GM18508 (cell line): ENCODE results near the gene ATXN1.

Source experiments
- ATAC-seq: cut with Tn5 transposase; IDR thresholded peaks from one replicate; pipeline ENCODE4 v1.9.1; 2021; ENCODE audit warnings: moderate number of reproducible peaks; ENCODE audit not compliant: insufficient read depth, unreplicated experiment

Gene ATXN1

GRCh38 chr6:16437095-16437494 lies 324.2 kb downstream of the ATXN1 start:
- ATAC-seq = no peak

- ATAC-seq = no peak
Observed at GRCh38 chr6:16436550-16436949, 324.7 kb downstream of the ATXN1 start.

DNA sequence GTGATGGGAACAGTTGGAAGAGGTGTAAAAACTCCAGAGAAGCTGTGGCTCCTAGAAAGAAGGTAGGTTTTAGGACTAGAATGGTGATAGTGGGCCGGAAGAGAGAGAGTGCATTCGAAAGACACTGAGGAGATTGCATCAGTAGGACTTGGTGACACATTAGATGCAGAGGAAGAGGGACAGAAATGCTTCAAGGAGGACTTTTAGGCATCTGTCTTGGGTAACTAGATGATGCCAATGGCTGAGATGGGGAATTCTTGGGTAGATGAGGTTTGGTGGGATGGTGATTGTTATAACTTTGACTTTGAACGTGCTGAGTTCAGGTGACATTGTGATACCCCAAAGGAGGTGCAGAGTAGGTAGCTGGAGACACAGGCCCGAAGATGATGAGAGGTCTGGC lies 326.4 kb downstream of the ATXN1 start:
- no peak for ATAC-seq

DNA sequence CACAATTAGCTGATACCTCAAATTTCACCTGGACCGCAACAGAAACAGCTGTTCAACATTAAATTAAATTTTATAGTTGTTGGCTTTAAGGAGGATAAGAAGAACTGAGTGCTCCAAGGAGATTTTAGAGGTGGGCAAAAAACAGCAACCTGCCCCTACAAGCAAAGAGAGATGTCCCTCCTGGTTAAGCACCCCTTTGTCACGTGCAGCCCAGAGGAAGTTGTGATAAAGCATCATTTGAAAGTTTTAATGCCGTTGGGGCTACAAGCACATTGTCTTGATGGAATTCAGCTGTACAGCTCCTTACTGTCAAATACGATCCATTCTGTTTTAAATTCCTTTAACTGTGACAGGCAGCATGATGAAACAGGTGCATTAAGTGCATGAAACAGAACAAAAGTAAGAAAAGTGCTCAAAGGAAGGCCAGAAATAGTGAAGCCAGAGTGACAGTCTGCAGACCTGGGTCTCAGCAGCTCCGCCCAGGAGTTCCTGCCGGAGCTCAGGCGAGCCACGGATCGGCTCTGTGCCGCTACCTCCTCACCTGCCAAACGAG lies 327.8 kb downstream of the ATXN1 start:
- no peak for ATAC-seq

- ATAC-seq = peak; percentile 39
Observed at GRCh38 chr6:16432075-16433032, 328.9 kb downstream of the ATXN1 start.

DNA sequence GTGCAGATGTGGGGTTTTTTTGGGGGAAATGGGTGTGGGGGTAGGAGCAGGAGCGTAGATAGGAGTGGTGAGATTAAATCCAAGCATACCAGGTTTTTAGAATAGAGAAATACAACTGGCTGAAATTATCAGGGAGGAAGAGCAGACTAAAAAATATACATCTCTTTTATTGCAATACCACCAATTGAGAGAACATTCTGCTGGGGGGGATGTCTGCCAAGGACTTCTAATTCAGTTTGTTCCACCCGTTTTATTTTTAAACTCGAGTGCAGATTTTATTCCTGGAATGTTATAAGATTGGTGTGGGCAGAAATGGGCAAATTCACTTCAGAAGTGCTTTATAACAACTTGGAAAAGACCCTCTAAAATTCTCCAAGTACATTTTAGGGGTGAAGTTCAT lies 330.2 kb downstream of the ATXN1 start:
- ATAC-seq = no peak

GRCh38 chr6:16430391-16431089 lies 330.7 kb downstream of the ATXN1 start:
- no peak for ATAC-seq

DNA sequence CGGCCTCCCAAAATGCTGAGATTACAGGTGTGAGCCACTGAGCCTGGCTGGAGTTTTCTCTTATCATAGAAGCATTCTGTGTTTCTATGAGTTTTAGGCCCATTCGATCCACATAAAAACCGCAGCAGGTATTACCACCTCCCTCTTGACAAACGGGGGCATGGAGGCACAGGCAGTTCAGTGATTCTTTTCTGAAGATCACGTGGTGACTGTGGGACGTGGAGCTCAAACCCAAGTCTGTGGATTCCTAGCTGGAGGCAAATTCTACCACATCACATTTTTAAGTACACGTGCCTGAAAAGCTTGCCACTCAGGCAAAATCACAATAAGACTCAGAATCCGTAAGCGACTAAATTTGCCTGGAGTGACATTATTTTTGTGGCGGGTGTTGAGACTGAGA lies 331.6 kb downstream of the ATXN1 start:
- ATAC-seq = no peak

DNA sequence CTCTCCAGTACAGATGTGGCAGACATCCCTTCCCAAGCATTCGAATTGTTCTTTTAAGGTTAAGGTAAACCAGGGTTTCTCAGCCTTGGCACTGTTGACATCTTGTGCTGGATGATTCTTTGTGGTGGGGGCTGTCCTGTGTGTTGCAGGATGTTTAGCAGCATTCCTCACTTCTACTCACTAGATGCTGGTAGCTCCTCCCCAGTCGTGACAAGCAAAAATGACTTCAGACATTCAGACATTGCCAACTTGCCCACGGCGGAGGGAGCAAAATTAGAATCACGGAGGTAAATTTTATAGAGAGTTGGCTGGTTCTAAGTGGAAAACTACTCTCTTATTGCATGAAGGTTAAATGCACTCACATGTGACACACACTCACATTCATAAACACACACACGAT lies 334.1 kb downstream of the ATXN1 start:
- ATAC-seq = no peak

DNA sequence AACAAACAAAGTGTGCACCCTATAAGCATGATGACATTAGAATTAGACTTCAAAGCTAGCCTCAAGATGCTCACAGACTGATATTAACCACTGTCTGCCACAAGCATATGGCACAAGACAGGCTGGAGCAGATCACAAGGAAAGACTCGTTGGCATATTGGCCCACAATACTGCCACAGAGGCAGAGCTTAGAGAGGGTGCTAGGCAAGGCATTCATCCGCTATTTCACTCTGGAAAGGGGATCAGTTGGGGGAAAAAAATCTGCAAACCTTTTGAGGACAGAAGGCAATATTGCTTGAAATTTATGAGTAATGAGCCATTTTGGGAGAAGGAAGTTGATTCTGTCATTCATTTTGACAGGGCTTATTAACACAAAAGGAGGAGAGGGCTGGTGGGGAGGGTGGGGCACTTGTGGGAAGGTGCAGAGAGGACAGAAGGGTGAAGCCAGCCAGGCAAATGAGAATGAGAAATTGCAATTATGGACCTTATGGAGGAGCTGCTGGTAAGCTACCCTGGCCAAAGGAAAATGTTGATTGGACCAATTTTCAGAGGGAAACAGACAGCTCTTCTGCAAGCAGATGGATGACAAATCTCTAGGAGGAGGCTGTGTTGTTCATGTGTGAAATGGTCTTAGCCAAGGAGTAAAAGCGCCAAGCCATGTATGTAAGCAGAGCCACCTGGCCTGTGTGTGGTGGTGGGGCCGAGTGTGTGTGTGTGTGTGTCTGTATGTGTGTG lies 335.2 kb downstream of the ATXN1 start:
- no peak for ATAC-seq

GRCh38 chr6:16421462-16421960 lies 339.7 kb downstream of the ATXN1 start:
- ATAC-seq = peak; percentile 7

- peak; percentile 66 for ATAC-seq
Observed at GRCh38 chr6:16420715-16421461, 340.4 kb downstream of the ATXN1 start.

DNA sequence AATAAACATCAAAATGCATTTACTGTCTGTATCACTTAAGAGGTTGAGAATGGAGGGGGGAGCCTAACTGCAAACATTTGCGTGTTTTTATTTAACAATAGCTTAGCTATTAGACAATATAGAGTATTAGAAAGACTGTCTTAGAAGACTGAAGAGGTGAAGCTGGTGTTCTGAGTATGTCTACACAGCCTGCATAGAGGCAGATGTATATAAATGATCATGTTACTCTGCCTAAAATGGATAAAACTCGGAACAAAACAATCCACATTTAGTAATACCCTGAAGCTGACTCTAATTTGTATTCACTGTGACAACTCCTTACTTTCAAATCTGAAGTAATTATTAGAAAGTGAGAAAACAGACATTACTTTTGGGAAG lies 340.9 kb downstream of the ATXN1 start:
- ATAC-seq = no peak

DNA sequence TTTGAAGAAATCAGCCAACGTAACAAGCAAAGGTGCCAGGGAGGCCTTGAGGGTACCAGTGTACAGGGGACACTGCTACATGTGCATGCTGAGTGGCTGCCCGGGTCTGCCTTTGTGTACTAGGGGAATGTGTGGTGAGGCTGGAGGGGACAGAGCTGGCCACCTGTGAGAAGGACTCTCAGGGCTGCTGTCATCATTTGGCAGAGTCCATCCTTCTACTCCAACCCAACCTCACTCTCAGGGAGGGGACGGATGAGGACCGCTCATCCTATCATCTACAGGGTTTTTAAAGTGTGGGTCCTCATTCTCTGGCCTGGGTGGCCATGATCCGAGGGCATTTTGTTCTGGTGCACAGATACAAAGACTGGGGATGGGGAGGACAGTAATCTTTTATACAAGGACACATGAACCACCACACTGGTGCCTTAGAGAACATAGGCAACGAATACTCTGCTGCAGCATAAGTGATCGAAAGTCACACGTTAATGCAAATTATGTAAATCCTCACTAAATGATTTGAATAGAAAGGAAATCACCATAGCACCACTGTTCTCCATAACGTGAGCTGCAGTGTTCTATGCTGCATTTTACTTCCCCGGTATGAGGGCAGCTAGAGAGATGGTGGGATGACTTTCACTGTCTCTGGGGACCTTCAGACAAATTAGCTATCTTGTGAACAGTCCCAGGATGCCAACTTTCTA lies 341.5 kb downstream of the ATXN1 start:
- peak; percentile 38 for ATAC-seq

GRCh38 chr6:16418151-16418550 lies 343.1 kb downstream of the ATXN1 start:
- no peak for ATAC-seq

GRCh38 chr6:16415677-16416076 lies 345.6 kb downstream of the ATXN1 start:
- no peak for ATAC-seq

GRCh38 chr6:16414205-16414604 lies 347.1 kb downstream of the ATXN1 start:
- ATAC-seq = peak; percentile 43

- ATAC-seq = peak; percentile 35
Observed at GRCh38 chr6:16413399-16413798, 347.9 kb downstream of the ATXN1 start.

GRCh38 chr6:16412982-16413381 lies 348.3 kb downstream of the ATXN1 start:
- no peak for ATAC-seq
